Caco-2 (cell line): Measurements from ENCODE around the gene SERPINH1. TPM values are rescaled to one million over a fixed set of nuclear protein-coding genes. Genes with fewer than 3 reads are reported as not detected.
A peak's percentile ranks its signal among the peaks of the same experiment; 100 is the strongest.

Experiments
- BruUV-seq: library from RNA; stranded (reverse); fragments of 400-500 nt; replicated peaks from 2 replicates; lab custom pipeline; 2021; lab: Mats Ljungman, UMichigan
- CTCF ChIA-PET: fragments of 300-600 bp; sonication (Branson Sonifier 250); formaldehyde crosslinking; loops from one replicate; lab custom pipeline; 2022; ENCODE audit warnings: antibody characterized with exemption; lab: Charles Lee
- POLR2A ChIA-PET: fragments of 300-600 bp; sonication (Branson Sonifier 250); formaldehyde crosslinking; loops from one replicate; lab custom pipeline; 2022; ENCODE audit warnings: antibody characterized with exemption; lab: Charles Lee
- DNase-seq, 2 experiments: peaks; one replicate each; pipeline versions ENCODE4 v3.0.0 to v3.0.0-alpha.2; 2020 to 2022
- H3K27me3 ChIP-seq: replicated peaks from 2 replicates; pipeline ENCODE4 v1.6.0; 2011; ENCODE audit warnings: low read length; ENCODE audit not compliant: control insufficient read depth, insufficient read depth
- H3K36me3 ChIP-seq: 2 replicates; pipeline ENCODE4 v1.5.1; 2011; ENCODE audit warnings: low read length; ENCODE audit not compliant: control insufficient read depth, insufficient read depth
- H3K4me1 ChIP-seq: fragments of 250-450 bp; sonication (Bioruptor Pico); 2 replicates; pipeline ENCODE4 v1.5.1; 2020; ENCODE audit warnings: mild to moderate bottlenecking
- H3K4me3 ChIP-seq: 2 replicates; pipeline ENCODE4 v1.5.1; 2011; ENCODE audit warnings: low read depth, mild to moderate bottlenecking, control low read depth, low read length
- H3K9me3 ChIP-seq: fragments of 250-450 bp; sonication (Bioruptor Pico); 2 replicates; pipeline ENCODE4 v1.5.1; 2020; ENCODE audit warnings: mild to moderate bottlenecking, moderate library complexity
- H3K27ac Mint-ChIP-seq: one replicate; pipeline ENCODE4 v1.8.0; 2022; ENCODE audit warnings: mixed read lengths; ENCODE audit not compliant: unreplicated experiment
- H3K27me3 Mint-ChIP-seq: one replicate; pipeline ENCODE4 v1.8.0; 2022; ENCODE audit warnings: mixed read lengths; ENCODE audit not compliant: insufficient read depth, unreplicated experiment
- H3K36me3 Mint-ChIP-seq: one replicate; pipeline ENCODE4 v1.8.0; 2022; ENCODE audit warnings: mild to moderate bottlenecking, mixed read lengths; ENCODE audit not compliant: insufficient read depth, unreplicated experiment
- H3K4me1 Mint-ChIP-seq: one replicate; pipeline ENCODE4 v1.8.0; 2022; ENCODE audit warnings: low read depth, mixed read lengths; ENCODE audit not compliant: unreplicated experiment
- H3K4me3 Mint-ChIP-seq: one replicate; pipeline ENCODE4 v1.8.0; 2022; ENCODE audit warnings: mild to moderate bottlenecking, moderate library complexity, mixed read lengths; ENCODE audit not compliant: unreplicated experiment
- H3K9me3 Mint-ChIP-seq: one replicate; pipeline ENCODE4 v1.8.0; 2022; ENCODE audit warnings: mixed read lengths; ENCODE audit not compliant: unreplicated experiment
- CTCF ChIP-seq, 2 experiments: fragments of 200-600 bp in 1 of 2; IDR thresholded peaks; 1 replicate in 1 of 2; 2 replicates in 1 of 2; pipeline versions ENCODE4 v1.5.1 to v1.8.0; 2011 to 2022; ENCODE audit warnings: antibody characterized with exemption in 1 of 2, control low read depth in 1 of 2, inconsistent platforms in 1 of 2, low read depth in 1 of 2, low read length in 1 of 2, mild to moderate bottlenecking in 1 of 2, moderate library complexity in 1 of 2; ENCODE audit not compliant: insufficient read depth in 1 of 2, severe bottlenecking in 1 of 2, unreplicated experiment in 1 of 2
- intact Hi-C: fragments of 100-400 bp; cut with micrococcal nuclease; formaldehyde crosslinking; loops from one replicate; pipeline ENCODE4 v1.10.0; 2022; ENCODE audit not compliant: unreplicated experiment
- total RNA-seq: library from RNA; stranded (reverse); gene quantifications from 2 replicates; pipeline ENCODE4 v1.2.3, GENCODE V29; 2022

The SERPINH1 gene
- total RNA-seq, 1 experiment from 2014 or later = 481 TPM

GRCh38 chr11:75554258-75555022 is 7.6 kb upstream of the SERPINH1 start:
- intact Hi-C loops = no loop called here
- ChIA-PET POLR2A (interaction anchor here (2.2 kb wide), 1 partner anchor 8 kb away, joined by 17 read pairs; the partner anchor contains the start of gene SERPINH1), CTCF (interaction anchor here (1.0 to 1.7 kb wide), 4 partner anchors 20 to 110 kb away, joined by 3 to 10 read pairs (median 4); no protein-coding TSS in a partner anchor)
- BruUV-seq = no TSS peak
- no peak overlapping the region for H3K4me3 ChIP-seq
- no peaks in the 10 kb centered on the region for H3K36me3 ChIP-seq
- Mint-ChIP-seq H3K9me3 (peaks cover 3% of the 10 kb centered on the region), H3K4me3 (no peak overlapping the region), H3K4me1 (peaks cover 45% of the 10 kb centered on the region), H3K27me3 (no peaks in the 10 kb centered on the region), H3K36me3 (no peaks in the 10 kb centered on the region), H3K27ac (peak overlapping the region; percentile 82)
- no peaks in the 10 kb centered on the region for H3K27me3 ChIP-seq
- no peaks in the 10 kb centered on the region for H3K9me3 ChIP-seq
- TF ChIP-seq CTCF (IDR thresholded peaks at IDR 0.05; ENCODE audit: insufficient read depth in 1 of 2, low read depth in 1 of 2, low read length in 1 of 2, severe bottlenecking in 1 of 2, unreplicated experiment in 1 of 2) = no peak
- DNase-seq = peak in 1 of 2 experiments; percentile 52
- peaks cover 26% of the 10 kb centered on the region for H3K4me1 ChIP-seq

GRCh38 chr11:75555079-75555811 is 6.8 kb upstream of the SERPINH1 start:
- peaks cover 34% of the 10 kb centered on the region for H3K4me1 ChIP-seq
- ChIA-PET POLR2A (interaction anchor here (2.2 kb wide), 1 partner anchor 7 kb away, joined by 17 read pairs; the partner anchor contains the start of gene SERPINH1), CTCF (no interaction called here)
- H3K36me3 ChIP-seq = no peaks in the 10 kb centered on the region
- Mint-ChIP-seq H3K4me1 (peaks cover 49% of the 10 kb centered on the region), H3K9me3 (no peaks in the 10 kb centered on the region), H3K27ac (peak overlapping the region; percentile 82), H3K27me3 (no peaks in the 10 kb centered on the region), H3K36me3 (no peaks in the 10 kb centered on the region), H3K4me3 (no peak overlapping the region)
- intact Hi-C loops = no loop called here
- no TSS peak for BruUV-seq
- no peaks in the 10 kb centered on the region for H3K27me3 ChIP-seq
- TF ChIP-seq CTCF (IDR thresholded peaks at IDR 0.05; ENCODE audit: insufficient read depth in 1 of 2, low read depth in 1 of 2, low read length in 1 of 2, severe bottlenecking in 1 of 2, unreplicated experiment in 1 of 2) = no peak
- no peak for DNase-seq
- no peaks in the 10 kb centered on the region for H3K9me3 ChIP-seq
- H3K4me3 ChIP-seq = no peak overlapping the region

- CTCF ChIA-PET = no interaction called here
- POLR2A ChIA-PET = no interaction called here
Observed at GRCh38 chr11:75556275-75556674, 5.8 kb upstream of the SERPINH1 start.

More at GRCh38 chr11:75556275-75556674, 5.8 kb upstream of the SERPINH1 start:
- H3K27me3 Mint-ChIP-seq = no peaks in the 10 kb centered on the region
- H3K4me1 ChIP-seq = peaks cover 44% of the 10 kb centered on the region
- DNase-seq = no peak
- no TSS peak for BruUV-seq
- intact Hi-C loops = no loop called here
- H3K36me3 ChIP-seq = no peaks in the 10 kb centered on the region
- no peak overlapping the region for H3K4me3 ChIP-seq
- peaks cover 49% of the 10 kb centered on the region for H3K4me1 Mint-ChIP-seq
- no peaks in the 10 kb centered on the region for H3K9me3 ChIP-seq
- no peak overlapping the region for H3K27ac Mint-ChIP-seq
- no peaks in the 10 kb centered on the region for H3K9me3 Mint-ChIP-seq
- no peak for TF ChIP-seq CTCF (IDR thresholded peaks at IDR 0.05; ENCODE audit: insufficient read depth in 1 of 2, low read depth in 1 of 2, low read length in 1 of 2, severe bottlenecking in 1 of 2, unreplicated experiment in 1 of 2)
- H3K4me3 Mint-ChIP-seq = no peak overlapping the region
- H3K27me3 ChIP-seq = no peaks in the 10 kb centered on the region
- H3K36me3 Mint-ChIP-seq = no peaks in the 10 kb centered on the region
